HG02840 (cell line): ENCODE results near the gene INSRR.

Source experiments
- ATAC-seq: cut with Tn5 transposase; IDR thresholded peaks from one replicate; pipeline ENCODE4 v1.9.1; 2021; ENCODE audit warnings: mild to moderate bottlenecking, moderate library complexity, moderate number of reproducible peaks; ENCODE audit not compliant: unreplicated experiment, low FRiP score

Gene INSRR

DNA sequence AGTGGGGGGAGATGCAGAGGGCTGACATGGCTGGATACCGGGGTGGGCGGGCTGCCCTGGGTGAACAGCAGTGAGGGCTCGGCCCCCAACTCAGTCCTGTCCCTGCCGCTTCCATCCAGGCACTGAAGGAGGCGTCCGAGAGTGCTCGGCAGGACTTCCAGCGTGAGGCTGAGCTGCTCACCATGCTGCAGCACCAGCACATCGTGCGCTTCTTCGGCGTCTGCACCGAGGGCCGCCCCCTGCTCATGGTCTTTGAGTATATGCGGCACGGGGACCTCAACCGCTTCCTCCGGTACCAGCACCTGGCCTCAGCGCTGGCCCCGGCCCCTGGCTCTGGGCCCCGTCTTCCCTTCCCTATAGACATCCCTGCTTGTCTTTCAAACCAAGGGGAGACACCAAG lies 17.4 kb upstream of the INSRR start:
- no peak for ATAC-seq

- ATAC-seq = no peak
Measured at GRCh38 chr1:156875341-156875615, 16.4 kb upstream of the INSRR start.

DNA sequence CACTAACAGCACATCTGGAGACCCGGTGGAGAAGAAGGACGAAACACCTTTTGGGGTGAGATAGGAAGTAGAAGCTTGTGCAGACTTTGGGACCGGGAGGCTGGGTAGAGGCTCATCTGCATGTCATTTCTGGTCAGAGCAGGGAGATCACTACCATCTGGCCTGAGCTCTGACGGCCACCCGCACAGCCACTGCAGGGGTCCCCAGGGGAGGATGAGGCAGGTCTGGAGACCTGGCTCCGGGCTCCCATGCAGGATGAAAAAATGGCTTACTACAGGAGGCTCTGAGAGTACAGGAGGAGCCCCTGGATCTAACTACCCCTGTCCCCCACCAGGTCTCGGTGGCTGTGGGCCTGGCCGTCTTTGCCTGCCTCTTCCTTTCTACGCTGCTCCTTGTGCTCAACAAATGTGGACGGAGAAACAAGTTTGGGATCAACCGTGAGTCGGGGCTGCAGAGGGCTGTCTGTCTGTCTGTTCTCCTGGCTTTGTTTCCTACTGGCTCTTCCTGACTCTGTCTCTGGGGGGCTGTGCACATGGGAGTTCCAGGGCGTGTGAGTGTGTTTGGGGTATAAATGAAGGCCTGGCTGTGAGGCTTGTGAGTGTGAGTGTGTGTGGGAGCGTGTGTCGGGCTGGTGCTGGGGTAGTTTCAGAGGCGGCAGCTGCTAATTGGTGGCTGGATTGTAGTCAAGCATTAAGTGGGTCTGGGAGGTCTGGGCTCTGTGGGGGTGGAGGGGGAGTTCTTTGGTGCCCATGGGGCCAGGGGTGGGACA lies 15.8 kb upstream of the INSRR start:
- no peak for ATAC-seq

DNA sequence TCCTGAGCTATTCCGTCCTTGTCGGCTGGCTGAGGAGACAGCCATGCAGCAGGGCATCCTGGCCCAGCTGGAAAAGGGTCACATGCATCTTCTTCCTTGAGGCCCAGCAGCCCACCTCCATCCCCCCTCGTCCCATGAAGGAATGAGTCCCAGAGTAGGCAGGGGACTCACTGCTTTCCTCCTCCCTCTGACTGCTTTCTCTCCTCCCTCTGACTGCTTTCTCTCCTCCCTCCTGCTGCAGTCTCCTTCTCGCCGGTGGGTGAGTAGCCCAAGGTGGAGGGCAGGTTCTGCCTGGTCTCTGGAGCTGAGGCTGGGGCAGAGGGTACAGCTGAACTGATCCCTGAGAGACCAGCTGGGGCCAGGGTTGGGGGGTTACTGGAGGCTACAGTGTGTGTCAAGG lies 15.2 kb upstream of the INSRR start:
- ATAC-seq = no peak

- ATAC-seq = no peak
Measured at GRCh38 chr1:156873659-156874058, 14.7 kb upstream of the INSRR start.

- no peak for ATAC-seq
Measured at GRCh38 chr1:156869455-156869854, 10.5 kb upstream of the INSRR start.

- no peak for ATAC-seq
Measured at GRCh38 chr1:156868341-156868740, 9.4 kb upstream of the INSRR start.

DNA sequence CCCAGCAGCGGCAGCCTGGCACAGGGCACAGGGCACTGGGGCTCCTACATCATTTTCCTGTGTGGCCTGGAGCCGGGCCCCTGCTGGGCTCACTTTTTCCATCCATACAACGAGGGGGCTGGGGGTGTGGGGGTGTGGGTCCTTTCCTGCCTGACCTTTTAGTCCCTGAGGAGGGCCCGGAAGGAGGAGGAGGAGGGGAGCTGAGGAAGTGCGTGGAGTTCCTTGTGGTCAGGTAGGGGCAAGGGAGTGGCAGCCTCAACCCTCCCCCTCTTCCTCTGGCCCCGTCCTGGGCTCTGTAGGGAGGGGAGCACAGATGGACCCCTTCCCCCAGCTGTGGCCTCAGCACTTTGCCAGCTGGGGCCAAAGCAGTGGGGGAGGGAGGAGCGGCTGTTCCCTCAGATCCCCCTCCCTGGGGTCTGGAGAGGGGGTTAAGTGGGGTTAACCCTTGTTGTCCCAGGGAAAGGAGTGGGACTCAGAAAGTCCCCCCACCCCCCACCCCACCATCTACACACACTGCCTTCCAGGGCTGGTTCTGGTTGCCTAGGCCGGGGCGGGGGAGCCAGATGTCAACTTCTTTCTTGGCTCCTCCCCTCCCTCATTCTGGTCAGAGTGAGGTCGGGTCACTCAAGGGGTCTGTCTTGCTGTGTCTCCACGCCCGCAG lies 7.5 kb upstream of the INSRR start:
- ATAC-seq = no peak

DNA sequence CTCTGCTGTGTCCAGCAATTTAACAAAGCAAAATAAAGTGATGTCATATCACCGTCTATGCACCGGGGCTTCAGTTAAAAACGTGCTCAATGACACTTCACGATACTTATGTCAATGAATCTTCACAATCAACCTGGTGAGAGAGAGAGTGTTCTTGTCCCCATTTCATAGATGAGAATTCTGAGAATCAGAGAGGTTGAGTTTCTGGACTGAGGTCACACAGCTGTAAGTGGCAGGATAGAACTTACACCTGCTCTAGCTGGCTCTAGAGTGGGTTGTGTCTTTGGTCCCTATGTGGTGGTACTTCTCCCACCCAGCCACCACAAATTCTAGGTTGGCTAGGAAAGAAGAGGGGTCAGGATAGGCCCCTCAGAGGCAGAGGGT lies 6.9 kb upstream of the INSRR start:
- no peak for ATAC-seq

GRCh38 chr1:156865258-156865657 lies 6.3 kb upstream of the INSRR start:
- no peak for ATAC-seq

- no peak for ATAC-seq
Measured at GRCh38 chr1:156864796-156865195, 5.9 kb upstream of the INSRR start.

DNA sequence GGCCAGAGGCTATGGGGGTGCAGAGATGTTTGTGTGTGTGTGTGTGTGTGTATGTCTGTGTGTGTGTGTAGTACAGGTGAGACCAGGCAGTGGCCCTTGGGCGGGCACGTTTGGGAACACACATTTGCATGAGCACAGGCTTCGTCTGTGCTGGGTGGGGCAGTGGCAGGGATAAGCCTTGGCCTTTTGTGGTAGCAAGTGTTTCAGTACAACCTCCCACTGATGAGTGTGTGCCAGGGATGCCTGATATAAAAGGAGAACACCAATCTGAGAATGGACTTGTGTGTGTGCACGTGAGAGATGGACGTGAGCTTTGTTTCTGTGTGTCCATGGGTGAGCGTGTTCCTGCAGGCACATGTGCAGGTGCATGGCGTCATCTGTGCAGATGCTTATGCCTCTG lies 4.7 kb upstream of the INSRR start:
- no peak for ATAC-seq

DNA sequence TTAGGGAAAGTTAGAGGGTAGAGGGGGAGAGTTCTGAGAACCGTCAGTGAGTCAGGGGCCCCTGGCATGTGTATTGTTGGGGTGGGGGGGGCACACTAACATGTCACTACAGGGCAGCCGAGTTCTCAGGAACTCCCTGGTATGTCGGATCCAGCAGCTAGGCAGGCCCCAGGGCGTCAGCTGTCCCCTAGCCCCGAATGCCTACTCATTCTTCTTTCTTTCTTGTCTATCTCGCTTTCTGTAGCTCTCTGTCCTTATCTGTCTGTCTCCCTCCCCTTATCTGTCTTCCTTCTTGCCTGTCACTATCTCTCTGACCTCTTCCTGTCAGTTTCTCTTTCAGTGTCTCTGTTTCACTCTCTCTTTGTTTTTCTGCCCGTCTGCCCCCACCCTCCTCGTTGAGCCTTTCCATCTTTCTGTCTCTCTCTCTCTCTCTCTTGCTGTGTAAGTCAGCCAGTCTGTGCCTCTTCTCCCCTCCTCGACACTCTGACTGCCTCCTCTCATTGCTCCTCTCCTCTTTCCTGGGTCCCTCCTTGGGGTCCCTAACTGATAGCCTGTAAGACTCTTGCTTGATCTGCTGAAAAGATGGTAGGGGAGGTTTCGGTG lies 4.2 kb upstream of the INSRR start:
- no peak for ATAC-seq

DNA sequence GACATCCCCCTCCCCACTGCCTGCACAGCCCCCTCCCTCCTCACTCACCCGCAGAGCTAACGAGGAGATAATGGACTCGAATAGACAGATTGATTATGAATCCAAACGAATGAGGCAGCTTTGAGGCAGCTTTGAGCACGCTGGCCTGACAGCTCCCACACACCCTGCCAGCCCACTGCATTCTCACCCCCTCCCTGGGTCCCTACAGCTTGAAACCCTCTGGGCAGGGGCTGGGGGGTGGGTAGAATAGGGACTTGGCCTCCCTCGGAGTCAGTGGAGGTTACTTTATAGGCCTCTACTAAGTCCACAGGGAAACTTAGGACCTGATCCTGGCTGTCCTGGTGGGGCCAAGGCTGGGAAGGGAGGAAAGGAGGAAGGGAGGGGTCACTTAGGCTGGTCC lies 3.7 kb upstream of the INSRR start:
- no peak for ATAC-seq

GRCh38 chr1:156860628-156861423 lies 1.9 kb upstream of the INSRR start, which contains the start of gene NTRK1:
NTRK1 (plus strand) TSS chr1:156860865; CDS start chr1:156860935, 70 bp downstream.
- ATAC-seq = no peak

DNA sequence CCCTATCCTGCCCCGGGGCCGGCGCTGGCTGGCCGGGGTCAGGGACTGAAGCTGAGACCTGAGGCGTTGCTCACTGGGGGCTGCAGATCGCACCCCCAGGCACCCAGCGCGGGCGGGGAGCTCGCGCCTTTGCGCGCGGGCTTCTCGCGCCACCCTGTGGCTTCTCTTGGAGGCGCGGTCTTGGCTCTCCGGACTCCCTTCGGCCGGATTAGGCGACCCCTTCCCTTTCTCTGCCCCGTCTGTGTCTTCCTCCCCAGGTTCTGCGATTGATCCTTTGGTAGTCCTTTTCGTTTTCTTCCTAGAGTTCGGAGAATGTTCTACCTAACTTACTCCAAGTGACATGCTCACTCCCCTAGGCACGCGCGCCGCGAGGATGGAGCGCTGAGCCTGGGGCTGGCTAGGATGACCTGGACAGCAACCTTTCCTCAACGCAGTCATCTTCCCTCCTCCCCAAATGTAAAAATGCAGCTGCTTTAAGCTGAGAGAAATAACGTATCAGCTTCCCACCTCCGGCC lies 1.3 kb upstream of the INSRR start:
- ATAC-seq = no peak

- no peak for ATAC-seq
Measured at GRCh38 chr1:156859523-156860112, 701 bp upstream of the INSRR start.

GRCh38 chr1:156858555-156858956 lies 361 bp downstream of the INSRR start:
- ATAC-seq = no peak

DNA sequence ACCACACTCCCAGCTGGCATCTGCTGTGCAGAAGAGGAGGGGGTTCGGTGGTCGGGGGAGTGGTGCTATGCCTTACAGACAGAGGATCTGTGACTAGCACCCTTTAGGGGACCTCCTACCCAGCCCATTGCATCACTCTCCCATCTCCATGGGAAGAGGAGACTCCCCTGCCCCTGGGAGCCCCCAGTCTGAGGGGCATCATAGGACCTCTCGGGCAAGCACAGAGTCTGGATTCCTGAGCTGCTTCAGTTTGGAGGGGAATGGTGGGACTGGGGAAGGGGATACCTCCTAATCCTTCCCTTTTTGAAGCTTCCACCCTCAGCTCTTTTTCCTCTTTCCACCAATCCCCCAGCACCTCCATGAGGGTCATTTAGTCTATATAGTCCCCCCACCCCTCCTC lies 1.4 kb downstream of the INSRR start:
- ATAC-seq = no peak

DNA sequence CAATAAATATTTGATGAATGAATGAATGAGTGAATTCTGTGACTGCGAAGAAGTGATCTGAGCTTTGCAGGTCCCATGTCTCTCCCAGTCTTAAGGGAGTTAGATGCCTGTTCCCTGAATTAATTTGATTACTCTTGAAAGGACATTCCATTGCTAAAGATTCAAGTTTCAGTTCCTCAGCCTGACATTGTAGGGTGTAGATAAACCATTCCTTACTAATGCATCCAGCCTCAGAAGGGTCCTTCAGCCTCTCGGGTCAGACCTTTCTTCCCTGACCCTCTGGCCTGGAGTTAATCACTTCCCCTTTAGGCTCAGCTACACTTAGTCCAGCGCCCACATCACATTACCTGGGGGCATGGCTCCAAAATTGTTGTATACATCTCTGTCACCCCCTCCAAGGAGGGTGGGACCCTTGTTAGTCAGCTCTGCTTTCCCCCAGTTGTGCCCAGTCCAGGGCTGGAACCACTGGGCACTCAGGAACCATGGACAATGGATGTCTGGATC lies 2.6 kb downstream of the INSRR start:
- no peak for ATAC-seq
